CD1c-positive myeloid dendritic cell (primary cell): ENCODE measurements around the gene SBNO1.
A peak's percentile ranks its signal among the peaks of the same experiment; 100 is the strongest.
"Not testable (repeated sequence)": the region's sequence is repeated elsewhere in the genome, so short reads cannot be mapped to it uniquely, and the experiment has no call there.

Experiments
- DNase-seq: peaks from one replicate; pipeline ENCODE4 v3.0.0-alpha.2; 2016; ENCODE audit errors: extremely low spot score

SBNO1 gene

DNA sequence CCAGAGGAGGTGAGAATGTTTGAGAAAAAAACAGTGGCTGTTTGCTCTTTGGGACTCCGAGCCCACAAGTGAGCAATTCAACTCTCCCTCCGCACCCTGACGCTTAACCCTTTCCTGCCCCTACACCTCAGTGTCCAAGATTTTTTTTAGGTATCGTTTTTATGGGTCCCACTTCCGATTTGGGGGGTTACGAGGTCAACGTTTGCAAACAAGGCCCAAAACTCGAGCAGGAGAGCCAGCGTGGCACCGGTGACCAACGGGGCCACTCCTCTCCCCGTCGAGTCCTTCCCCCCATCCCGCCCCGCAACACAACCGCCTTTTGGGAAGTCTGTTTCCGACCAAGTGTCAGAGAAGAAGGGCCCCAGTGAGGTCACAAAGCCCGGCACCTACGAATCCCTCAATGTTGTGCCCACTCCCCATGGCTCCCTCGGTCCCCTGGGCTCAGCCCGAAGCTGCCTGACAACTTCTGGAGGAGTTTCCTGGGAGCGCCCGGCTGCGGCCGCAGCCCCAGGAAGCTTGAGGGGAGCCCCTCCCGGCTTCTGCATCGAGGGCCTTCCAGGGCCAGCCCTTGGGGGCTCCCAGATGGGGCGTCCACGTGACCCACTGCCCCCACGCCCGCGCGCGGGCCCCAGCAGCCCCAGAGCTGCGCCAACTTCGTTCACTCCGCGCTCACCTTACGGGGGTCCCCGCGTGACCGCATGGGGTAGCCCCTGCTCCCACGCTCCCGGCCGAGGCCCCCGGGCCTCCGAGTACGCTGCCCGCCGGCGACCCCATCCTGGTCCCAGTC is 94.2 kb downstream of the SBNO1 start:
- peak; percentile 54 for DNase-seq

- no peak for DNase-seq
These were observed 94.8 kb downstream of the SBNO1 start for GRCh38 chr12:123269896-123270213.

GRCh38 chr12:123269395-123269892 is 95.2 kb downstream of the SBNO1 start:
- DNase-seq, result peak; percentile 37

DNA sequence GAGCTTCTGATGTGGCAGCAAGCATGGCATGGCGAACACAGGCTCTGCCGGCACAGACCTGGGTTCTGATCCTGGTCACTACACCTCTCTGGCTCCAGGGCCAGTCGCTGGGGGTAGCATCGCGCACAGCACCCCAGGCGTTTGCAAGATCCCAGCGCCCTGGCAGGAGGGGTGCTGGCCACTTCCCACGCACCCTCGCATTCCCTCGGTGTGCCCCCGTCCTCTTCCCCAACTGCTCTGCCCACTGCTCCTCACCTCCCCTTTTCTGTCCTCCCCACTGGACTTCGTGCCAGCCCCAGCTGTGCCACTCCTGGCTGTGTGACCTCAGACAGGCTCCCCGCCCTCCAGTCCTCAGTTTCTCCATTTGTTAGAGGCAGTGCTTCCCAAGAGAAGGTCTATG is 95.8 kb downstream of the SBNO1 start:
- no peak for DNase-seq

DNA sequence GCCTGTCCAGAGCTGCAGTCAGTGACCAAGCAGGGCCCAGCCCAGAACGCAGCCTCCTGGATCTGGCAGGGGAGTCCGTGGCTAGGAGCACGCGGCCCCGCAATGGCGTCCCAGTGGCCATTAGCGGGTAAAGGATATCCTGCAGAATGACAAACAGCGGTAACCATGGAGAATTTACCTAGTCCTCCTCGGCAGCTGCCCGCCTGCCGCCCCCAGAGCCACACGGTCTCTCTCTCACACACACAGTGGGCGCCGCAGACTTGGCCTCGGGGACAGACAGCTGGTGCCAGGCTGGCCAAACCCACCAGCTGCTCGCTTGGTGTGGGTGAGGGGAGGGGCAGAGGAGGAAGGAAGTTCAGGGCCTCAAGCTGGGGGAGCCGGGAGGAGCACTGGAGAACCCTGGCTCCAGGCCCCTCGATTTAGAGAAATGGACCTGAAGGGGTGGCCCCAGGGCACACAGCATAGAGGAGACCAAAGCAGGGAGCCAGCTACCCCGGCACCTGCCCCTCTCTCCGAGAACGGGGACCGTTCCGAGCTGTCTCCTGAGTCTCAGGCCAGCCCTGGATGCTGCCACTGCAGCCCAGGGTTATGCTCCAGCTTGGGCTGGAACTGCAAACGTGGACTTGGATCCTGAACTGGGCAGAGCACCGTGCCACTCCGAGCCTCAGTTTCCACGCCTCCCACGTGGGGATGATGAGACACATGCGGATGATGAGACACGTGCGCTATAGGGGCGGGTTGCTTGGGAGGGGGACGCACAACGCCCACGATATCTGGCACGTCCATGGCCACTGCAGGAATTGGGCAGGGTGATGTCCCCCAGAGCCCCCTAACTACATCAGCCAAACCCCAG is 96.4 kb downstream of the SBNO1 start:
- DNase-seq, result peak; percentile 55

DNA sequence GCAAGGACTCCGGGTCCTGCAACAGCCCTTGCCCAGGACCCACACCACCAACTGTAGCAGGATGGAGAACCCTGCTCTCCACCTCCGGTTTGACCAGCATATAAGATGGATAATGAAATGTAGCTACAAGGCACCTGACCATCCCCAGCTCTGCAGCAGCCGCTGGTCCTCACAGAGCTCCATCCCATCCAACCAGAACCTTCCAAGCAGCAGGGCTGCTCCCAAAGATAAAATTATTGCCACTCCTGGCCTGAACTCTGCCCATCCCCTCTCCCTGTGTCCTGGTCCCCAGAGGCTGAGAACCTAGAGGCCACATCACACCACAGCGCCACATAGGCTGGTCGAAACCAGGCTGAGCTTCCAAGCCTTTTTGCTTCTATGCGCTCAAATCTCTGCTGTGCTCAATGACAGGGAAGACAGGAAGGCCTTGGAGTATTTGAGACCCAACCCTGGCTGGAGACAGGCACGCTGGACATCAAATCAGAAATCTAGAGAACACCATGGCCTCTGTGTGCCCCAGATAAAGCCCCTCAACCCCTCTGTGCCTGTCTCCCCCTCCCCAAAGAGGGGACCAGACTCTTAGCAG is 97.2 kb downstream of the SBNO1 start:
- no peak for DNase-seq

- no peak for DNase-seq
These were observed 97.9 kb downstream of the SBNO1 start for GRCh38 chr12:123266679-123267277.

DNA sequence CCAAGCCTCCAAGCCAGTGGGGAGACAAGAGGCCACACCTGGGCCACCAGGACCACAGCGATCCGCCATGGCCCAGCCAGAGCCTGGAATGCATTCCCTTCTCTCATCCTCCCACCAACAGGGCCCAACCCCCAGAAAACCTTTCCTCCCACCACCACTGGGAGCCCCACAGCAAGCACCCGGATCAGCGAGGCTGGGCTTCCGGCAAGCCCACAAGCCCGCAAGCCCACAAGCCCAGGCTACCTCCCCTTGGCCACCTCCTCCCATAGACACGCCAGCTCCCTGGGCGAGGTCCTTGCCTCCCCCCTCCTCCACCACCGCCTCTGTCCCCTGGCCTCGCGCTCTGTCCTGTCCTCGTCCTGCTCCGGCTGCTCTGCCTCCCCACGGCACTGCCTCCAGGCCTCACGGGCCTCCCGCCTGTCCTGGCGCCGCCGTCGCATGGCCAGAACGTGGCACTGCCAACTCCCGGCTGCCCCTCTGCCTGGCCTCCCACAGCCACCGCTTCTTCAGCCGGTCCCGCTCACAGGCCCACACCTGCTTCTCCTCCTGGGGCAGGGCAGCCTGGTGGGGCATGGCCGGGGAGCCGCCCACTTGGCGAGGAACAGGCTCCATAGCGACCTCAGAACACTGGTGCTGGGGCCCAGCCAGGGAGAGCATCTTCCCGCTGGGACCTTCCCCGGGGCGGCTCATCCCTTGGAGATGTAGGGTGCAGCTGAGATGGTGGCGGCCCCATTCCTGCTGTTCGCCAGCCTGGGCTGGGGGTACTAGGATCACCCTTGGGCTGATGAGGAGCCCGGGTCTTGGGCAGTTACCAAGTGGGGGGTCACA is 98.6 kb downstream of the SBNO1 start:
- no peak for DNase-seq

DNA sequence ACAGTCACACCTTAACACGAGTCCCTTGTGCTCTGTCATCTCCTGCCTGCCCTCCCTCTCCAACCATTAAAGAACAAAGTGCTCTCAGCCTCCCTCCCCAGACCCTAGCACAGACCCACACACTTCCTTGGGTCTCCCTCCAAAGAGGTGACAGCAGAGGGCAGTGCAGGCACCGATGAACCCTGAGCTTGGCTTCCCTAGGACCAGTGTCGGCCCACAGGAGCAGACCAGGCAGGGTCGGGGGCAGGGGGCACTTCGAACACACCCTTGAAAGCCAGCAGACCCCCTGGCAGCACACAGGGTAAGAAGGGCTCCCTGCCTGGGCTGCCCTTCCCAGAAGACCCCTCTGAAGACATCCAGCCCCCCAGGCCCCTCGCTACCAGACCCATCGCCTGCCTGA is 100.0 kb downstream of the SBNO1 start:
- DNase-seq, result peak; percentile 24

DNA sequence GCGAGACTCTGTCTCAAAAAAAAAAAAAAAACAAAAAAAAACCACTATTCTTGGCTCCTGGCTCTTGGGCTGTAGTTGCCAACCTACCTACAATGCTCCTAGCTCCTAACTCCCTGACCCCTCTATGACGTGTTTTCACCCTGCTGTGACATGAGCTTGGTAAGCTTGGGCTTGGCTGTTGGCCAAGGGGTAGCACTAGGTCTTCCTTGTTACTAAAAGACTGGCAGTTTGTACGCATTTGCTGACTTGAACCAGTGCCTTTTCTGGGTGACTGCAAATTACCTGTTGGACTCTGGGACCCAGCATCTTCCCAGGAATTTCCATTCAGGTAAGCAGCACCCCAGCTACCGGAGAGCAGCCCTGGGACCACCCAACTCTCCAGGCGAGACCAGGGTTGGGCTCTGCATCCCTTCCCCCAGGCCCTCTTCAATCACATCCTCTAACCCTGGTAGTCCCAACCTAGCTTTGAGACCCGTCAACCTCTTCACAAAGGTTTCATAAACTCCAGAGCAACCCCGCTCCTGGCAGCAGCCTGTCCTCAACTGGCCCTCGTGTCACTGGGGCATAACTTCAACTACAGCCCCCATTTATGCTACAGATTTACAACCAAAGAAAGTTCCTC is 101.3 kb downstream of the SBNO1 start:
- no peak for DNase-seq

- no peak for DNase-seq
These were observed 103.5 kb downstream of the SBNO1 start for GRCh38 chr12:123261196-123261595.

DNA sequence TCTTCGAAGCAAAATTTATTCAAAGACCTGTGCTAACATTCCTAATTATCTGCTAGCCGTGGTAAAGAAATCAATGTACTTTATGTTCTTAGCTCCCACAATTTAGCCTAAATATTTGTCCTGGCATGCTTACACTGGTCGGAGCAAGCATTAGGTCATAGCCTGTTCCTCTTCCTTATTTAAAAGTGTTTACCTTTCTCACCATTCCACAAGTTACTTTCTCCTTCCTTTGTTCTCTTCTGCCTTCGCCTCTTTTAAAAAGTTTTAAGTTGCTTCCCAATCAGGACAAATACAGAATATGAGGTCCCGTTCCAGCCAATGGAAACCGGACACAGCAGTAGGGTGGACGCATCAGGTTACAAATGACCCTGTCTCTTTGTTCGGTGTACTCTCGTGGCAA is 104.6 kb downstream of the SBNO1 start:
- DNase-seq, result no peak

- no peak for DNase-seq
These were observed 106.1 kb downstream of the SBNO1 start for GRCh38 chr12:123258593-123258992.

DNA sequence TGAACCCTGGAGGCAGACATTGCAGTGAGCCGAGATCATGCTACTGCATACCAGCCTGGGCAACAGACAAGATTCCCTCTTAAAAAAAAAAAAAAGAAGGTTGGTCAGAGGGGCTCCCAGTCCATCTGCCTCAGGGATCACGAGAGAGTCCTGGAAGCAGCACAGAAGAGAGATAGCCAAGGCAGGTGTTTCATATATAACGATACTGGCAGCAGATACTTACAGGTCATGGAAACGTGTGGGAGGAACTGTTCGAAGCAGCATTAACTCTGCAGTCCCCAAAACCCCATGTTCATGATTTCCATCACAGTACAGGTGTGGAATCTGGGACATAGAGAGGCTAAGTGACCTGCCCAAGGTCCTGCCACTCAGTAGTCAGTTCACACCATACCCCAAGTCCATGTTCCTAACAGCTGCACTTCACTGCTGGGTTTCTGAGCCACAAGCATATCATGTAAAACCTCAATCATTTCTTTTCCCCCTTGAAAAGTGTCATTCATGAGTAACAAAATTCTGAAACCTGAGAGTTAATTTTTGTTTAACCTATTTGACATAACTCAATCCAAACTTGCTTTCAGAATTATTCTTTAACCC is 109.7 kb downstream of the SBNO1 start:
- no peak for DNase-seq

DNA sequence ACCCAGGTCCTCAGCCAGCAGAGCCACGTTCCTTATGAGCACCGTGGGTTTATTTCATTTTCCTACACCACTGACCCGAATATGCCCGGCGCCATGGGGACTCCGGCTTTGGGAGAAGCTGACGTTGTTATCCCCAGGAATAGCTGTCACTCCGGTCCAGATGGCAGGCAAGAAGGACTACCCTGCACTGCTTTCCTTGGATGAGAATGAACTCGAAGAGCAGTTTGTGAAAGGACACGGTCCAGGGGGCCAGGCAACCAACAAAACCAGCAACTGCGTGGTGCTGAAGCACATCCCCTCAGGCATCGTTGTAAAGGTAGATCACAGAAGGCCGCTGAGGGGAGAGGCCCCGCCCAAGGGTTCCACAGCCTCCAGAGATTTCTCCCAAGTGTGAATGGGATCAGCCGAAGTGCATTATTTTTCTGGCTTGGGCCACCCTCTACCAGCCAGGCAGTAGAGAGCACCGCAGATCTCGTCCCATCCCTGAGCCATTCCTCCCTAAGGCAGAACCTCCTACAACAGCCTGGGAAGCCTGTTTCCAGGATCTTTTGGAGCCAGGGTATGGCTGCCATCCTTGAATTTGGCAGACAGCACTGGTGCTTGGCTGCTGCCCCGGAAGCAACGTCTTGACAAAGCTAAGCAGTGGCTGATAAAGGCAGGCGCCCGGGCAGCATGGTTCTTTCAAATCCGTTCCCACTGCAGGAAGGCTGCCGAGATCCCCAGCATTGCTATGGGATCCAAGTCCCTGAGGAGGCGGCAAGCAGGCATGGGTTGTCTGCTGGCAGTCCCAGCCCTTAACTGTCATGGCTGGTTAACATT is 110.8 kb downstream of the SBNO1 start:
- no peak for DNase-seq

DNA sequence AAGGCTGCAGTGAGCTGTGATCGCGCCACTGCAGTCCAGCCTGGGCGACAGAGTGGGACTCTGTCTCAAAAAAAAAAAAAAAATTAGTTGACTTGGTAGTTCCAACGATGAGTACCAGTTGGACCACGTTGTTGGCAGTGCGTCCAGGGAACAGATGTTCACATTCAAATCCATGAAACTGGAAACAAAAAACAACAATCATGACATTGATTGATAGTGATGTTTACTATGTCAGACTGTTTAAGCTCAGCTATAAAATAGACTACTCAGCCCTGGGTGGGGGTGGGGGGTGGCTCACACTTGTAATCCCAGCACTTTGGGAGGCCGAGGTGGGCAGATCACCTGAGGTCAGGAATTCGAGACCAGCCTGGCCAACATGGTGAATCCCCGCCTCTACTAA is 112.3 kb downstream of the SBNO1 start:
- not testable (repeated sequence) for DNase-seq

DNA sequence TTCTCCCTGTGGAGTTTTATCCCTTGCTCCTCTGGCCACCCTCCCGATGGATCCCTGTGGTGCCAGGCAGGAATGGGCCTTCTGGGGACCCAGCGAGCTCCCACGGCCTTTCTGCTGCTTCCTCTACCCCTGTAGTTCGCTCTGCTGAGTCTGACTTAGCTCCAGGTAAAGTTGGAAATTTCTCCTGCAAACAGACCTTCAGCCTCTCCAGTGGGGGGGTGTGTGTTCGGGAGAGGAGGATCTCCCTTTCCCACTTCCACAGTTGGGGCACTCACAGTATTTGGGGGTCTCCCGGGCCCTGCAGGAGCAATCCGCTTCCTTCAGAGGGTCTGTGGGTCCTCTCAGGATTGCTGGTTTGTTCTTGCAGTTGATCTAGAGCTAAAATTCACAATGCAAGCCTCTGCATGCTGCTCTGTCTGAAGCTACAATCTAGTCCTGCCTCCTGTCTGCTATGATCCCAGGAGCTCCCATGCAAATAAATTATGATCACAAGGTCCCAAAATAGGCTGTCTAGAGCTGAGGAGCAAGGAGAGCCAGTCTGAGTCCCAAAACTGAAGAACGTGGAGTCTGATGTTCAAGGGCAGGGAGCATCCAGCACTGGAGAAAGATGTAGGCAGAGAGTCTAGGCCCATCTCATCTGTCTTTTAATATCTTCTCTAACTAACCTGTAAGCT is 113.1 kb downstream of the SBNO1 start:
- DNase-seq, result no peak

DNA sequence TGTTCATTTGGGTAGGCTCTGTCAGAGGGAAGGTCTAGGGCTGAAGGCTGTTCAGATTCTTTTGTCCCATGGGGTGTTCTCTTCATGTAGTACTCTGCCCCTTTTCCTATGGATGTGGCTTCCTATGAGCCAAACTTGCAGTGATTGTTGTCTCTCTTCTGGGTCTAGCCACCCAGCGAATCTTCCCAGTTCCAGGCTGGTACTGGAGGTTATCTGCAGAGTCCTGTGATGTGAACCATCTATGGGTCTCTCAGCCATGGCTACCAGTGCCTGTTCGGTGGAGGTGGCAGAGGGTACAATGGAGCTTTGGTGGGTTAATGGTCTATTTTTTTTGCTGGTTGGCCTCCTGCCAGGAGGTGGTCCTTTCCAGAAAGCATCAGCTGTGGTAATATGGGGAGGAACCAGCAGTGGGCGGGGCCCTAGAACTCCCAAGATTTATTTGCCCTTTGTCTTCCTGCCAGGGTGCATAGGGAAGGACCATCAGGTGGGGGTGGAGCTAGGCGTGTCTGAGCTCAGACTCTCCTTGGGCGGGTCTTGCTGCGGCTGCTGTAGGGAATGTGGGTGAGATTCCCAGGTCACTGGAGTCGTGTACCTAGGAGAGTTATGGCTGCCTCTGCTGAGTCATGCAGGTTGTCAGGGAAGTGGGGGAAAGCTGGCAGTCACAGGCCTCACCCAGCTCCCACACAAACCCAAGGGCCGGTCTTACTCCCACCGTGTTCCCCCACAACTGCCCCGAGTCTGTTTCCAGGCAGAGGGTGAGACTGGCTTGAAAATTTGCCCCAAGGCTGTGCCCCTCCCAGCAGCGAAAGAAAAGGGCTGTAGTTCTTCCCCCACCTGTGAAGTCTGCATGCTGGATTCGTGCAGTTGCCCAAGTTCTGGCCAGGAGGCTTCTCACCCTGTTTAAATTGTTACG is 113.9 kb downstream of the SBNO1 start:
- DNase-seq, result peak; percentile 8
